RKO (cell line): ENCODE data around the gene CDH6.
A peak's percentile ranks its signal among the peaks of the same experiment; 100 is the strongest.
"Not testable (repeated sequence)": the region's sequence is repeated elsewhere in the genome, so short reads cannot be mapped to it uniquely, and the experiment has no call there.

Source experiments
- DNase-seq: peaks from one replicate; pipeline ENCODE4 v3.0.0-alpha.2; 2016; ENCODE audit warnings: low spot score

CDH6 gene

GRCh38 chr5:31329715-31330114, 136.2 kb downstream of the CDH6 start:
- no peak for DNase-seq

- no peak for DNase-seq
Observed at GRCh38 chr5:31332160-31332559, 138.7 kb downstream of the CDH6 start.

GRCh38 chr5:31333475-31333874, 140.0 kb downstream of the CDH6 start:
- DNase-seq, result no peak

GRCh38 chr5:31334061-31334860, 140.8 kb downstream of the CDH6 start:
- DNase-seq, result no peak

GRCh38 chr5:31335456-31335855, 142.0 kb downstream of the CDH6 start:
- no peak for DNase-seq

- no peak for DNase-seq
Observed at GRCh38 chr5:31343946-31344345, 150.5 kb downstream of the CDH6 start.

GRCh38 chr5:31346896-31347551, 153.5 kb downstream of the CDH6 start:
- peak; percentile 14 for DNase-seq

GRCh38 chr5:31347552-31347905, 154.0 kb downstream of the CDH6 start:
- DNase-seq, result no peak

GRCh38 chr5:31350395-31350794, 156.9 kb downstream of the CDH6 start:
- no peak for DNase-seq

- DNase-seq, result no peak
Observed at GRCh38 chr5:31355337-31355736, 161.9 kb downstream of the CDH6 start.

GRCh38 chr5:31357038-31357437, 163.6 kb downstream of the CDH6 start:
- no peak for DNase-seq

GRCh38 chr5:31359839-31360238, 166.4 kb downstream of the CDH6 start:
- DNase-seq, result no peak

GRCh38 chr5:31361234-31361633, 167.7 kb downstream of the CDH6 start:
- peak; percentile 41 for DNase-seq

- DNase-seq, result not testable (repeated sequence)
Observed at GRCh38 chr5:31361704-31362528, 168.4 kb downstream of the CDH6 start.

GRCh38 chr5:31362529-31362900, 169.0 kb downstream of the CDH6 start:
- no peak for DNase-seq

- no peak for DNase-seq
Observed at GRCh38 chr5:31362931-31363568, 169.6 kb downstream of the CDH6 start.

- DNase-seq, result no peak
Observed at GRCh38 chr5:31364881-31365636, 171.6 kb downstream of the CDH6 start.

- DNase-seq, result no peak
Observed at GRCh38 chr5:31365776-31366175, 172.3 kb downstream of the CDH6 start.

GRCh38 chr5:31366941-31367340, 173.5 kb downstream of the CDH6 start:
- no peak for DNase-seq

- DNase-seq, result no peak
Observed at GRCh38 chr5:31372124-31372523, 178.6 kb downstream of the CDH6 start.

GRCh38 chr5:31375999-31376720, 182.7 kb downstream of the CDH6 start:
- no peak for DNase-seq
